HFF-Myc (cell line): ENCODE results near the gene LRFN5.

ENCODE experiments used
- DNase-seq: peaks from one replicate; pipeline ENCODE4 v3.0.0-alpha.2; 2011; ENCODE audit warnings: low read depth; ENCODE audit errors: extremely low read depth
- H3K4me3 ChIP-seq: replicated peaks from 2 replicates; pipeline ENCODE4 v1.5.1; 2011; ENCODE audit warnings: low read depth, mild to moderate bottlenecking, control low read depth, low read length
- TF ChIP-seq, protein P1 (sequence below): IDR thresholded peaks from 2 replicates; pipeline ENCODE4 v1.5.1; 2012; ENCODE audit warnings: mild to moderate bottlenecking, low read depth, low read length, control low read depth; ENCODE audit errors: missing control alignments

LRFN5 gene

DNA sequence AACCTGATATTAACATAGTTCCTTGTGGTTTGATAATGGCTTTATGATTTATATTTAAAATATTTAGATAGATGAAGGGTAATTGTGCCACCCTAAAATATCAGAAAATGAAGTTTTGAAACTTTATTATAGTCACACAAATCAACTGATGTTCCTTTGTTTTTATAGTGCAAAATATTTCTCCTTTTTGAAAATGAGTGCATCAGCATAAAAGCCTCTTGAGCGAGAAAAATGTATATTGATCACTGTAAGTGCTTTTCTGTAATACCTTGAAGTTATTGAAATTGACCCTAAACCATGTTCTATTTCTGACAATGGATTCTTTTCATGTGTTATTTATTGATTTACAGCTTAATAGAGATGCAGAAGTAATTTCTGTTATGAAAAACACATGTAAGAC, 35.0 kb downstream of the LRFN5 start:
- H3K4me3 ChIP-seq = no peak overlapping the region
- TF ChIP-seq, protein P1, sequence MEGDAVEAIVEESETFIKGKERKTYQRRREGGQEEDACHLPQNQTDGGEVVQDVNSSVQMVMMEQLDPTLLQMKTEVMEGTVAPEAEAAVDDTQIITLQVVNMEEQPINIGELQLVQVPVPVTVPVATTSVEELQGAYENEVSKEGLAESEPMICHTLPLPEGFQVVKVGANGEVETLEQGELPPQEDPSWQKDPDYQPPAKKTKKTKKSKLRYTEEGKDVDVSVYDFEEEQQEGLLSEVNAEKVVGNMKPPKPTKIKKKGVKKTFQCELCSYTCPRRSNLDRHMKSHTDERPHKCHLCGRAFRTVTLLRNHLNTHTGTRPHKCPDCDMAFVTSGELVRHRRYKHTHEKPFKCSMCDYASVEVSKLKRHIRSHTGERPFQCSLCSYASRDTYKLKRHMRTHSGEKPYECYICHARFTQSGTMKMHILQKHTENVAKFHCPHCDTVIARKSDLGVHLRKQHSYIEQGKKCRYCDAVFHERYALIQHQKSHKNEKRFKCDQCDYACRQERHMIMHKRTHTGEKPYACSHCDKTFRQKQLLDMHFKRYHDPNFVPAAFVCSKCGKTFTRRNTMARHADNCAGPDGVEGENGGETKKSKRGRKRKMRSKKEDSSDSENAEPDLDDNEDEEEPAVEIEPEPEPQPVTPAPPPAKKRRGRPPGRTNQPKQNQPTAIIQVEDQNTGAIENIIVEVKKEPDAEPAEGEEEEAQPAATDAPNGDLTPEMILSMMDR = no peak
- no peak for DNase-seq

GRCh38 chr14:41642367-41642766, 35.7 kb downstream of the LRFN5 start:
- H3K4me3 ChIP-seq = no peak overlapping the region
- no peak for DNase-seq
- TF ChIP-seq, protein P1 = no peak

GRCh38 chr14:41642789-41643188, 36.1 kb downstream of the LRFN5 start:
- H3K4me3 ChIP-seq = no peak overlapping the region
- TF ChIP-seq, protein P1 = no peak
- DNase-seq = no peak

DNA sequence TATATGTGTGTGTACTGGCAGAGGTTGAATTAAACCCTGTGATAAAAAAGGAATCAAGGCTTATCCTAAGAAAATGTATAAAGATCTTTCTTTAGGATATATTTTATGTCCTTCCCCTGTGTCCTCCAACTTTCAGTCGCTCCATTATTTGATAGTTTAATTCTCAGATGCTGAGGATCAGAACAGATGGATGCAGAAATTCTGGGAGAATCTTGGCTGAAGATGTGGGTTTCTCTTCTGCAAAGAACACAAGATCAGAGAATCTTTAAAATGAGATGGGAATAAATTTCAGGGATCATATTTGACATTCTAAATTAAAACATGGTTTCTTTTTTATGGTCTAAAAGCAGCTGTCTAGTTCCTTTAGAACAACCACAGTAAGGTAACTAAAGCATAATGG, 37.9 kb downstream of the LRFN5 start:
- TF ChIP-seq, protein P1 = no peak
- no peak overlapping the region for H3K4me3 ChIP-seq
- DNase-seq = no peak

GRCh38 chr14:41650802-41651201, 44.1 kb downstream of the LRFN5 start:
- no peak overlapping the region for H3K4me3 ChIP-seq
- no peak for DNase-seq
- TF ChIP-seq, protein P1 = no peak

- no peak overlapping the region for H3K4me3 ChIP-seq
- TF ChIP-seq, protein P1 = no peak
- DNase-seq = no peak
These were observed 47.5 kb downstream of the LRFN5 start for GRCh38 chr14:41654196-41654595.

DNA sequence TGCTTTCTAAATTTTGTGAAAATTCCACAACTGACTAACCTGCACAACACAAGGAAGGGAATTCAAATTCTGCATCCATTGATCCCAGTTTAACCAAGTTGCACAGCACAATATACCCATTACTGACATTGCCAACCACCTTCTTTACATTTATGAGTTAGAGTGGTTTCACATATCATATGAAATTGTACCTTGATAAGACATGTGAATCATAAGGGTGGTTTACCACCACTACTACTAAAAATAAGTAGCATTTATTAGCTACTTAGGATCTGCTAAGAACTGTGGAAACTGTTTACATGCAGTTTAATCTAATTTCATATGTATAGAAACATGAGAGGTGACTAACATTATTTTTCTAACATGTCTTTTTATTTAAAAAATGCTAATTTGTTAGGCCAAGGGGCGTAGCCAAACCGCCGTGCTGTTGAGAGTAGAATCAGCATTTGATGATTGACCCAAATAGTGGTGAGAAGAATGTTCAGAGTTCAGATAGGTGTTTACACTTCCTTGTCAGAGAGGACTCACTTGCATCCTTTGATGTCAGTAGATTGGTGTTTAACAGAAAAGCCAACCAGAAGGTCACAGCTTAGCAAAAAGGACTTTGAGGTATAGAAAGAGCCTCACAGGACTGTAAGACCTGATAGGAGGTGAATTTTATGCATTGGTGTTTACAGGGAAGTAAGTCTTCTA, 56.2 kb downstream of the LRFN5 start:
- TF ChIP-seq, protein P1 = no peak
- DNase-seq = no peak
- no peak overlapping the region for H3K4me3 ChIP-seq
